Measurements from ENCODE around the gene LGI1. TPM values are rescaled to one million over a fixed set of nuclear protein-coding genes. Genes with fewer than 3 reads are reported as not detected.

The LGI1 gene
- total RNA-seq, 6 donors from 2014 or later = not detected

GRCh38 chr10:93715345-93715744 is 42.4 kb upstream of the LGI1 start:
- ATAC-seq (ENCODE audit: low FRiP score in 2 of 2) = no peak
- 81 to 88% methylated on average over 5 of the region's 5 CpGs for WGBS, 2 donors
- H3K4me1 ChIP-seq = no peaks in the 10 kb centered on the region
- no peaks in the 10 kb centered on the region for H3K27me3 ChIP-seq
- no peak for TF ChIP-seq EP300 (IDR thresholded peaks at IDR 0.05)
- TF ChIP-seq POLR2A (IDR thresholded peaks at IDR 0.05) = no peak
- TF ChIP-seq, protein P1, sequence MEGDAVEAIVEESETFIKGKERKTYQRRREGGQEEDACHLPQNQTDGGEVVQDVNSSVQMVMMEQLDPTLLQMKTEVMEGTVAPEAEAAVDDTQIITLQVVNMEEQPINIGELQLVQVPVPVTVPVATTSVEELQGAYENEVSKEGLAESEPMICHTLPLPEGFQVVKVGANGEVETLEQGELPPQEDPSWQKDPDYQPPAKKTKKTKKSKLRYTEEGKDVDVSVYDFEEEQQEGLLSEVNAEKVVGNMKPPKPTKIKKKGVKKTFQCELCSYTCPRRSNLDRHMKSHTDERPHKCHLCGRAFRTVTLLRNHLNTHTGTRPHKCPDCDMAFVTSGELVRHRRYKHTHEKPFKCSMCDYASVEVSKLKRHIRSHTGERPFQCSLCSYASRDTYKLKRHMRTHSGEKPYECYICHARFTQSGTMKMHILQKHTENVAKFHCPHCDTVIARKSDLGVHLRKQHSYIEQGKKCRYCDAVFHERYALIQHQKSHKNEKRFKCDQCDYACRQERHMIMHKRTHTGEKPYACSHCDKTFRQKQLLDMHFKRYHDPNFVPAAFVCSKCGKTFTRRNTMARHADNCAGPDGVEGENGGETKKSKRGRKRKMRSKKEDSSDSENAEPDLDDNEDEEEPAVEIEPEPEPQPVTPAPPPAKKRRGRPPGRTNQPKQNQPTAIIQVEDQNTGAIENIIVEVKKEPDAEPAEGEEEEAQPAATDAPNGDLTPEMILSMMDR (IDR thresholded peaks at IDR 0.05) = no peak
- no peak for TF ChIP-seq POLR2AphosphoS5 (IDR thresholded peaks at IDR 0.05)
- no peak overlapping the region for H3K4me3 ChIP-seq
- H3K9me3 ChIP-seq = no peaks in the 10 kb centered on the region
- H3K27ac ChIP-seq = no peak overlapping the region
- no peaks in the 10 kb centered on the region for H3K36me3 ChIP-seq
- no peak for DNase-seq

DNA sequence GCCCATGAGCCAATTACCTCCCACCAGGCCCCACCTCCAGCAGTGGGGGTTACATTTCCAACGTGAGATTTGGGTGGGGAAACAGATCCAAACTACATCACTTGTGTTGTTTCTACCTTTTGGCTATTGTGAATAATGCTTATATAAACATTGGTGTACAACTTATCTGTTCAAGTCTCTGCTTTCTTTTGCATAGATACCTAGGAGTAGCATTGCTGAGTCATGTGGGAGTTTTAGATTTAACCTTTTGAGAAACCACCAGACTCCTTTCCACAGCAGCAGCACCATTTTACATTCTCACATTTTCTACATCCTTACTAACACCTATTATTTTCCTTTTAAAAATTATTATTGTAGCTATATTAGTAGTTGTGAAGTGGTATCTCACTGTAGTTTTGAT is 41.0 kb upstream of the LGI1 start:
- Histone ChIP-seq H3K36me3 (no peaks in the 10 kb centered on the region), H3K4me3 (no peak overlapping the region), H3K27ac (no peak overlapping the region), H3K9me3 (no peaks in the 10 kb centered on the region), H3K27me3 (no peaks in the 10 kb centered on the region), H3K4me1 (no peaks in the 10 kb centered on the region)
- ATAC-seq (ENCODE audit: low FRiP score in 2 of 2) (no peak), DNase-seq (no peak)
- 29 to 32% methylated on average over 1 of the region's 1 CpG for WGBS, 2 donors
- TF ChIP-seq, protein P1 (IDR thresholded peaks at IDR 0.05) = no peak
- TF ChIP-seq EP300 (IDR thresholded peaks at IDR 0.05) = no peak
- TF ChIP-seq POLR2AphosphoS5 (IDR thresholded peaks at IDR 0.05) = no peak
- TF ChIP-seq POLR2A (IDR thresholded peaks at IDR 0.05) = no peak

- Histone ChIP-seq H3K36me3 (no peaks in the 10 kb centered on the region), H3K9me3 (no peaks in the 10 kb centered on the region), H3K27ac (no peak overlapping the region), H3K27me3 (no peaks in the 10 kb centered on the region), H3K4me3 (no peak overlapping the region), H3K4me1 (no peaks in the 10 kb centered on the region)
- TF ChIP-seq, protein P1 (IDR thresholded peaks at IDR 0.05) = no peak
- TF ChIP-seq POLR2A (IDR thresholded peaks at IDR 0.05) (no peak), POLR2AphosphoS5 (IDR thresholded peaks at IDR 0.05) (no peak), EP300 (IDR thresholded peaks at IDR 0.05) (no peak)
- ATAC-seq (ENCODE audit: low FRiP score in 2 of 2) (no peak), DNase-seq (no peak)
- WGBS, 2 donors = 46 to 60% methylated on average over 8 of the region's 8 CpGs
These were observed 38.6 kb upstream of the LGI1 start for GRCh38 chr10:93718937-93719725.

GRCh38 chr10:93719901-93720300 is 37.8 kb upstream of the LGI1 start:
- Histone ChIP-seq H3K36me3 (no peaks in the 10 kb centered on the region), H3K4me3 (no peak overlapping the region), H3K4me1 (no peaks in the 10 kb centered on the region), H3K27me3 (no peaks in the 10 kb centered on the region), H3K27ac (no peak overlapping the region), H3K9me3 (no peaks in the 10 kb centered on the region)
- no peak for TF ChIP-seq POLR2A (IDR thresholded peaks at IDR 0.05)
- TF ChIP-seq, protein P1 (IDR thresholded peaks at IDR 0.05) = no peak
- TF ChIP-seq EP300 (IDR thresholded peaks at IDR 0.05) = no peak
- TF ChIP-seq POLR2AphosphoS5 (IDR thresholded peaks at IDR 0.05) = no peak
- DNase-seq (no peak), ATAC-seq (ENCODE audit: low FRiP score in 2 of 2) (no peak)
- WGBS, 2 donors = 81 to 82% methylated on average over 3 of the region's 3 CpGs

- ATAC-seq (ENCODE audit: low FRiP score in 2 of 2) = no peak
- Histone ChIP-seq H3K27me3 (no peaks in the 10 kb centered on the region), H3K27ac (no peak overlapping the region), H3K36me3 (no peaks in the 10 kb centered on the region), H3K4me3 (no peak overlapping the region), H3K9me3 (no peaks in the 10 kb centered on the region), H3K4me1 (no peaks in the 10 kb centered on the region)
- no peak for DNase-seq
- TF ChIP-seq EP300 (IDR thresholded peaks at IDR 0.05) (no peak), POLR2AphosphoS5 (IDR thresholded peaks at IDR 0.05) (no peak), POLR2A (IDR thresholded peaks at IDR 0.05) (no peak)
- TF ChIP-seq, protein P1 (IDR thresholded peaks at IDR 0.05) = no peak
These were observed 35.2 kb upstream of the LGI1 start for GRCh38 chr10:93722550-93722949.
